ENCODE data around the gene MRPS24.
"Not testable (repeated sequence)": the region's sequence is repeated elsewhere in the genome, so short reads cannot be mapped to it uniquely, and the experiment has no call there.

MRPS24 gene

DNA sequence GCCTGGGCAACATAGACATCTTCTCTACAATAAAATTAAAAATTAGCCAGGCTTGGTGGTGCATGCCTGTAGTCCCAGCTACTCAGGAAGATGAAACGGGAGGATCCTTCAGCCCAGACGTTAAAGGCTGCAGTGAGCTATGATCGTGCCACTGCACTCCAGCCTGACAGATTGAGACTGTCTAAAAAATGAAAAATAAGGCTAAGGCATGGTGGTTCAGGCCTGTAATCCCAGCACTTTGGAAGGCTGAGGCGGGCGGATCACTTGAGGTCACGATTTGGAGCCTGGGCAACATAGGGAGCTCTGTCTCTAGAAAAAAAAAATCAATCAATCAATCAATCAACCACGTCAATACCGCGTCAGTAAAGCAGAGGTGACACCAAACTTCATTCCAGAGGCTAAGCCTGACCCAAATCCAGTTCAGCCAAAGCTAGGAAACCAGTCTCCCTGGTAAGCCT lies 31.1 kb downstream of the MRPS24 start:
- no peak for DNase-seq (ENCODE audit: low spot score)

- no peak for DNase-seq (ENCODE audit: low spot score)
Measured at GRCh38 chr7:43834463-43835251, 34.7 kb downstream of the MRPS24 start.

GRCh38 chr7:43830917-43831316 lies 38.4 kb downstream of the MRPS24 start:
- not testable (repeated sequence) for DNase-seq (ENCODE audit: low spot score)

GRCh38 chr7:43825391-43825808 lies 43.9 kb downstream of the MRPS24 start:
- DNase-seq (ENCODE audit: low spot score): no peak

GRCh38 chr7:43824963-43825362 lies 44.4 kb downstream of the MRPS24 start:
- DNase-seq (ENCODE audit: low spot score): no peak

DNA sequence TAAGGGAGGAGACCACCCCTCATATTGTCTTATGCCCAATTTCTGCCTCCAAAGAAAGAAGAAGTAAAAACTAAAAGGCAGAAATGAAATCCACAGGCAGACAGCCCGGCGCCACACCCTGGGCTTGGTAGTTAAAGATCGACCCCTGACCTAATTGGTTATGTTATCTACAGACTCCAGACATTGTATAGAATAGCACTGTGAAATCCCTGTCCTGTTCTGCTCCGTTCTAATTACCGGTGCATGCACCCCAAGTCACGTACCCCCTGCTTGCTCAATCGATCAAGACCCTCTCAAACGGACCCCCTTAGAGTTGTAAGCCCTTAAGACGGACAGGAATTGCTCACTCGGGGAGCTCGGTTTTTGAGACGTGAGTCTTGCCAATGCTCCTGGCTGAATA lies 44.8 kb downstream of the MRPS24 start:
- not testable (repeated sequence) for DNase-seq (ENCODE audit: low spot score)

- DNase-seq (ENCODE audit: low spot score): no peak
Measured at GRCh38 chr7:43823941-43824340, 45.4 kb downstream of the MRPS24 start.

- not testable (repeated sequence) for DNase-seq (ENCODE audit: low spot score)
Measured at GRCh38 chr7:43823425-43823824, 45.9 kb downstream of the MRPS24 start.
